Fibroblast of skin of back (primary cell): Measurements from ENCODE around the gene WFDC10A.
"Not testable (repeated sequence)": the region's sequence is repeated elsewhere in the genome, so short reads cannot be mapped to it uniquely, and the experiment has no call there.

Experiments used
- DNase-seq: peaks from one replicate; pipeline ENCODE4 v3.0.0-alpha.2; 2013

WFDC10A gene

DNA sequence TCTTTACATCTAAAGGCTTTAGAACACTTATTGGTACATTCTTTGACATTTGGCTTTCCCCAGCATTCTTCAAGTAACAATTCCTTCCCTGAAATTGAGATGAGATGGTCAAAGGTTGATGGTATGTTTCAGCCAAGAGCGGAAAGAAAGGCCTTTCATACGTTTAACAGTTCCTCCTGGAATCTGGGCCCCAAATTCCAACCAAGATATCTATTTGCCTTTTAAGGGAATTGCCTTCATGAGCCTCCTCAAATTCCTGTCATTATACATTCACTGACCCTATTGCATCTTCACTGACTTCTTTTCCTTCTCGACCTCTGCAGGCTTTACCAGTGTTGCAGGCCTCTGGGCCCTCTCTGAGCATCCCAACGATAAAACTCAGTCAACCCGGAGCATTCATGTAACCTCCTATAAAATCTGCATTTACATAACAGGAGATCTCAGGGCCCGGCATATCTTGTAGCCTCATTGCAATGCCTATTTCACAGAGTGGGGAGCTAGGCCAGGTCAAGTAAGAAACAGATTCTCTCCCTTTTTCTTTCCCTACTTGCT lies 19.8 kb downstream of the WFDC10A start:
- no peak for DNase-seq

DNA sequence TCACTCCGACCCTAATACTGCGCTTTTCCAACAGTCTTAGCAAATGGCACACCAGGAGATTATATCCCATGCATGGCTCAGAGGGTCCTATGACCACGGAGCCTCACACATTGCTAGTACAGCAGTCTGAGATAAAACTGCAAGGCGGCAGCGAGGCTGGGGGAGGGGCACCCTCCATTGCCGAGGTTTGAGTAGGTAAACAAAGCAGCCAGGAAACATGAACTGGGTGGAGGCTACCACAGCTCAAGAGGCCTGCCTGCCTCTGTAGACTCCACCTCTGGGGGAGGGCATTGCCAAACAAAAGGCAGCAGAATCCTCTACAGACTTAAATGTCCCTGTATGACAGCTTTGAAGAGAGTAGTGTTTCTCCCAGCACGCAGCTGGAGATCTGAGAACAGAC lies 22.2 kb downstream of the WFDC10A start:
- DNase-seq = not testable (repeated sequence)

DNA sequence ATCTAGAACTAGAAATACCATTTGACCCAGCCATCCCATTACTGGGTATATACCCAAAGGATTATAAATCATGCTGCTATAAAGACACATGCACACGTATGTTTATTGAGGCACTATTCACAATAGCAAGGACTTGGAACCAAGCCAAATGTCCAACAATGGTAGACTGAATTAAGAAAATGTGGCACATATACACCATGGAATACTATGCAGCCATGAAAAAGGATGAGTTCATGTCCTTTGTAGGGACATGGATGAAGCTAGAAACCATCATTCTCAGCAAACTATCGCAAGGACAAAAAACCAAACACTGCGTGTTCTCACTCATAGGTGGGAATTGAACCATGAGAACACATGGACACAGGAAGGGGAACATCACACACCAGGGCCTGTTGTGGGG lies 27.5 kb downstream of the WFDC10A start:
- DNase-seq = not testable (repeated sequence)

DNA sequence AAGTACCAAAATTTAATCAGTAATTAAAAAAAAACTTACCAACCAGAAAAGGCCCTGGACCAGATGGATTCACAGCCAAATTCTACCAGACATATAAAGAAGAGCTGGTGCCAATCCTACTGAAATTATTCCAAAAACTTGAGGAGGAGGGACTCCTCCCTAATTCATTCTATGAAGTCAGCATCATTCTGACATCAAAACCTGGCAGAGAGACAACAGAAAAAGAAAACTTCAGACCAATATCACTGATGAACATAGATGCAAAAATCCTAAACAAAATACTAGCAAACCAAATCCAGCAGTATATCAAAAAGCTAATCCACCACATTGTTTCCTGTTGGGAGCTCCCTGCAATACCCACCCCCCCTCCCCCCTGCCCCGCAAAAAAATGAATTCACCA lies 40.6 kb downstream of the WFDC10A start, which contains the start of gene WFDC11:
Gene WFDC11 (minus strand): TSS at position 101 of the 400 bp plus-strand sequence. CDS start 19,639 bp downstream, outside the sequence.
- DNase-seq = no peak

DNA sequence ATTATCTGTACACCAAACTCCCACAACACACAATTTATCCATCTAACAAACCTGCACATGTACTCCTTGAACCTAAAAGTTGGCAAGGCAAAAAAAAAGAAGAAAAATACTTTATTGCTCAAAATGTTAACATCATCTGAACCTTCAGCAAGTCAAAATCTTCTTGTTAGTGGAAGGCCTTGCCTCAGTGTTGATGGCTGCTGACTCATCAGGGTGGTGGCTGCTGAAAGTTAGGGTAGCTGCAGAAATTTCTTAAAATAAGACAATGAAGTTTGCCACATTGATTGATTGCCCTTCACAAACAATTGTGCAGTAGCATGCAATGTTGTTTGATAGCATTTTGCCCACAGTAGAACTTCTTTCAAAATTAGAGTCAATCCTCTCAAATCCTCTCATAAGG lies 43.2 kb downstream of the WFDC10A start:
- no peak for DNase-seq

DNA sequence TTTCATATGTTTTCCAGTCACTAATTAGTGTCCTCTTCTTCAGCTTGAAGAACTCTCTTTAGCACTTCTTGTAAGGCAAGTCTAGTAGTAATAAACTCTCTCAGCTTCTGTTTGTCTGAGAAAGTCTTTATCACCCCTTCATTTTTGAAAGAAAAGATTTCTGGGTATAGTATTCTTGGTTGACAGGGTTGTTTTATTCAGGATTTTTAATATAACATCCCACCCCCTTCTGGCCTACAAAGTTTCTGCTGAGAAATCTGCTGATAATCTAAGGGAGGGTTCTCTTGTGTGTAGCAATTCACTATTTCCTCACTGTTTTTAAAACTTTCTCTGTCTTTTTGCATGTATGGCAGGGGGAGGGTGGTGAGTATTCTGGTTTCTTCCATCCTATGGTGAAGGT lies 50.1 kb downstream of the WFDC10A start:
- no peak for DNase-seq
